Hematopoietic multipotent progenitor cell treated with erythropoietin and hydrocortisone succinate and interleukin-3 and kit ligand, for 17 days (in vitro differentiated cells): ENCODE measurements around the gene UBR3.
"Not testable (repeated sequence)": the region's sequence is repeated elsewhere in the genome, so short reads cannot be mapped to it uniquely, and the experiment has no call there.

Source experiments
- DNase-seq: peaks from one replicate; pipeline ENCODE4 v3.0.0-alpha.2; 2015; ENCODE audit warnings: low spot score

Gene UBR3

GRCh38 chr2:169866230-169866629 lies 39.0 kb downstream of the UBR3 start:
- not testable (repeated sequence) for DNase-seq

GRCh38 chr2:169867579-169867978 lies 40.3 kb downstream of the UBR3 start:
- no peak for DNase-seq

GRCh38 chr2:169868951-169869350 lies 41.7 kb downstream of the UBR3 start:
- no peak for DNase-seq

GRCh38 chr2:169871369-169871768 lies 44.1 kb downstream of the UBR3 start:
- not testable (repeated sequence) for DNase-seq

GRCh38 chr2:169871994-169872393 lies 44.7 kb downstream of the UBR3 start:
- DNase-seq, result no peak

GRCh38 chr2:169877398-169877797 lies 50.1 kb downstream of the UBR3 start:
- peak; percentile 67 for DNase-seq

- no peak for DNase-seq
Observed at GRCh38 chr2:169887120-169887519, 59.9 kb downstream of the UBR3 start.

- peak; percentile 77 for DNase-seq
Observed at GRCh38 chr2:169891593-169892298, 64.5 kb downstream of the UBR3 start.

GRCh38 chr2:169892951-169893350 lies 65.7 kb downstream of the UBR3 start:
- no peak for DNase-seq

GRCh38 chr2:169895294-169895985 lies 68.2 kb downstream of the UBR3 start:
- no peak for DNase-seq

- no peak for DNase-seq
Observed at GRCh38 chr2:169897834-169898233, 70.6 kb downstream of the UBR3 start.

- not testable (repeated sequence) for DNase-seq
Observed at GRCh38 chr2:169900103-169900502, 72.8 kb downstream of the UBR3 start.

- no peak for DNase-seq
Observed at GRCh38 chr2:169900686-169901085, 73.4 kb downstream of the UBR3 start.

- DNase-seq, result no peak
Observed at GRCh38 chr2:169906731-169907130, 79.5 kb downstream of the UBR3 start.

GRCh38 chr2:169909376-169909775 lies 82.1 kb downstream of the UBR3 start:
- DNase-seq, result no peak

- no peak for DNase-seq
Observed at GRCh38 chr2:169910109-169910799, 83.0 kb downstream of the UBR3 start.

- no peak for DNase-seq
Observed at GRCh38 chr2:169911119-169911518, 83.9 kb downstream of the UBR3 start.

- DNase-seq, result no peak
Observed at GRCh38 chr2:169916623-169917022, 89.4 kb downstream of the UBR3 start.

- no peak for DNase-seq
Observed at GRCh38 chr2:169923977-169924376, 96.7 kb downstream of the UBR3 start.

- peak; percentile 22 for DNase-seq
Observed at GRCh38 chr2:169925968-169926367, 98.7 kb downstream of the UBR3 start.

- peak; percentile 79 for DNase-seq
Observed at GRCh38 chr2:169928463-169928864, 101.2 kb downstream of the UBR3 start.

- peak; percentile 59 for DNase-seq
Observed at GRCh38 chr2:169933124-169933711, 106.0 kb downstream of the UBR3 start.

GRCh38 chr2:169936652-169937051 lies 109.4 kb downstream of the UBR3 start:
- DNase-seq, result not testable (repeated sequence)
